Neuronal stem cell (in vitro differentiated cells): ENCODE measurements around the gene PLEKHJ1.

Experiments used
- DNase-seq: peaks from one replicate; pipeline ENCODE4 v3.0.0-alpha.2; 2013; ENCODE audit warnings: low spot score
- H2AFZ ChIP-seq: one replicate; pipeline ENCODE4 v1.6.1; 2013; ENCODE audit warnings: mild to moderate bottlenecking, low read length, inconsistent platforms
- H2AK5ac ChIP-seq: 2 replicates; pipeline ENCODE4 v1.6.1; 2013; ENCODE audit warnings: low read depth, mild to moderate bottlenecking, inconsistent platforms, low read length, moderate library complexity, mixed read lengths
- H2BK120ac ChIP-seq: 2 replicates; pipeline ENCODE4 v1.6.1; 2013; ENCODE audit warnings: low read depth, mild to moderate bottlenecking, inconsistent platforms, low read length, moderate library complexity, mixed read lengths
- H2BK12ac ChIP-seq: one replicate; pipeline ENCODE4 v1.6.1; 2013; ENCODE audit warnings: low read length, inconsistent platforms
- H2BK15ac ChIP-seq: 2 replicates; pipeline ENCODE4 v1.6.1; 2013; ENCODE audit warnings: mild to moderate bottlenecking, low read length, inconsistent platforms, mixed read lengths
- H2BK5ac ChIP-seq: one replicate; pipeline ENCODE4 v1.6.1; 2013; ENCODE audit warnings: inconsistent platforms, mild to moderate bottlenecking, low read length, moderate library complexity
- H3K14ac ChIP-seq: one replicate; pipeline ENCODE4 v1.6.1; 2013; ENCODE audit warnings: low read length, inconsistent platforms
- H3K18ac ChIP-seq: 2 replicates; pipeline ENCODE4 v1.6.1; 2013; ENCODE audit warnings: low read length, inconsistent platforms
- H3K23ac ChIP-seq: 2 replicates; pipeline ENCODE4 v1.6.1; 2013; ENCODE audit warnings: low read depth, mild to moderate bottlenecking, mixed read lengths, low read length, inconsistent platforms; ENCODE audit not compliant: poor library complexity
- H3K27ac ChIP-seq: replicated peaks from 3 replicates; pipeline ENCODE4 v1.5.1; 2013; ENCODE audit warnings: low read length, inconsistent platforms
- H3K27me3 ChIP-seq, 3 experiments: 2 replicates each; pipeline ENCODE4 v1.6.1; 2013; ENCODE audit warnings: low read length in 3 of 3, mild to moderate bottlenecking in 2 of 3, inconsistent platforms in 1 of 3, low read depth in 1 of 3, mixed read lengths in 1 of 3, moderate library complexity in 1 of 3; ENCODE audit not compliant: control insufficient read depth in 3 of 3, insufficient read depth in 3 of 3
- H3K36me3 ChIP-seq, 2 donors: replicated peaks in 1 of 2; 2 replicates each; pipeline ENCODE4 v1.6.1; 2013; ENCODE audit warnings: low read length in 2 of 2; ENCODE audit not compliant: control insufficient read depth in 2 of 2, insufficient read depth in 2 of 2
- H3K4ac ChIP-seq: 2 replicates; pipeline ENCODE4 v1.6.1; 2013; ENCODE audit warnings: inconsistent platforms, mild to moderate bottlenecking, low read length, moderate library complexity
- H3K4me1 ChIP-seq, 2 donors: 1 replicate in 1 of 2; 2 replicates in 1 of 2; pipeline ENCODE4 v1.6.1; 2013; ENCODE audit warnings: low read length in 2 of 2, low read depth in 1 of 2; ENCODE audit not compliant: control insufficient read depth in 2 of 2, insufficient read depth in 1 of 2
- H3K4me2 ChIP-seq: one replicate; pipeline ENCODE4 v1.6.1; 2013; ENCODE audit warnings: mild to moderate bottlenecking, low read length, inconsistent platforms; ENCODE audit not compliant: insufficient read depth, poor library complexity, severe bottlenecking
- H3K4me3 ChIP-seq, 2 donors: 2 replicates each; pipeline ENCODE4 v1.5.1; 2013; ENCODE audit warnings: low read length in 2 of 2, mild to moderate bottlenecking in 2 of 2, inconsistent platforms in 1 of 2, moderate library complexity in 1 of 2
- H3K79me1 ChIP-seq: one replicate; pipeline ENCODE4 v1.6.1; 2013; ENCODE audit warnings: low read depth, mild to moderate bottlenecking, inconsistent platforms, low read length, moderate library complexity
- H3K9ac ChIP-seq: one replicate; pipeline ENCODE4 v1.6.1; 2013; ENCODE audit warnings: mild to moderate bottlenecking, low read depth, low read length, inconsistent platforms; ENCODE audit not compliant: poor library complexity
- H3K9me3 ChIP-seq, 2 donors: replicated peaks in 1 of 2; 2 replicates each; pipeline versions ENCODE3 to v1.6.1; 2013; ENCODE audit warnings: low read length in 2 of 2, mild to moderate bottlenecking in 2 of 2, inconsistent platforms in 1 of 2, low read depth in 1 of 2, mixed read lengths in 1 of 2, moderate library complexity in 1 of 2; ENCODE audit not compliant: control insufficient read depth in 2 of 2, insufficient read depth in 1 of 2
- H4K8ac ChIP-seq: one replicate; pipeline ENCODE4 v1.6.1; 2013; ENCODE audit warnings: low read depth, mild to moderate bottlenecking, inconsistent platforms, low read length, moderate library complexity
- H4K91ac ChIP-seq: one replicate; pipeline ENCODE4 v1.6.1; 2013; ENCODE audit warnings: low read length, low read depth, mild to moderate bottlenecking, inconsistent platforms; ENCODE audit not compliant: poor library complexity
- WGBS, 2 donors: extraction: QIAGEN DNeasy Blood & Tissue Kit; methylation state at CpG; one replicate each; pipeline ENCODE4 v1.1.7; 2013; ENCODE audit warnings: missing lambda C conversion rate in 2 of 2, mixed read lengths in 1 of 2; ENCODE audit not compliant: insufficient read length in 2 of 2, insufficient replicate concordance in 1 of 2; ENCODE audit errors: extremely low coverage in 2 of 2; 5-methylcytosine and 5-hydroxymethylcytosine counted together

The PLEKHJ1 gene

GRCh38 chr19:2195361-2195760 is 40.8 kb downstream of the PLEKHJ1 start:
- H3K79me1 ChIP-seq = peaks cover 25% of the 10 kb centered on the region
- H2BK120ac ChIP-seq = no peak overlapping the region
- no peak overlapping the region for H3K9ac ChIP-seq
- H3K27me3 ChIP-seq = no peaks in the 10 kb centered on the region
- no peak overlapping the region for H2AFZ ChIP-seq
- no peak overlapping the region for H3K4ac ChIP-seq
- no peak overlapping the region for H2BK12ac ChIP-seq
- no peak overlapping the region for H3K23ac ChIP-seq
- peaks cover 48 to 92% of the 10 kb centered on the region in 2 donors for H3K36me3 ChIP-seq
- no peak overlapping the region for H2BK15ac ChIP-seq
- H4K91ac ChIP-seq = no peak overlapping the region
- H2BK5ac ChIP-seq = no peak overlapping the region
- H3K4me1 ChIP-seq = peaks cover 0 to 7% of the 10 kb centered on the region in 2 donors
- H3K18ac ChIP-seq = no peak overlapping the region
- no peak overlapping the region for H3K27ac ChIP-seq
- no peak overlapping the region for H2AK5ac ChIP-seq
- H3K9me3 ChIP-seq = peaks cover 0 to 2% of the 10 kb centered on the region in 2 donors
- no peak for DNase-seq
- peak overlapping the region in 1 of 2 donors; percentile 19 for H3K4me3 ChIP-seq
- no CpG with 5 or more reads among the region's 13 CpGs for WGBS, 2 donors
- H3K14ac ChIP-seq = peak overlapping the region; percentile 17
- no peak overlapping the region for H4K8ac ChIP-seq
- no peak overlapping the region for H3K4me2 ChIP-seq

GRCh38 chr19:2194513-2195078 is 41.5 kb downstream of the PLEKHJ1 start:
- H4K91ac ChIP-seq = no peak overlapping the region
- WGBS, 2 donors = no CpG with 5 or more reads among the region's 25 CpGs
- H3K14ac ChIP-seq = peak overlapping the region; percentile 56

DNA sequence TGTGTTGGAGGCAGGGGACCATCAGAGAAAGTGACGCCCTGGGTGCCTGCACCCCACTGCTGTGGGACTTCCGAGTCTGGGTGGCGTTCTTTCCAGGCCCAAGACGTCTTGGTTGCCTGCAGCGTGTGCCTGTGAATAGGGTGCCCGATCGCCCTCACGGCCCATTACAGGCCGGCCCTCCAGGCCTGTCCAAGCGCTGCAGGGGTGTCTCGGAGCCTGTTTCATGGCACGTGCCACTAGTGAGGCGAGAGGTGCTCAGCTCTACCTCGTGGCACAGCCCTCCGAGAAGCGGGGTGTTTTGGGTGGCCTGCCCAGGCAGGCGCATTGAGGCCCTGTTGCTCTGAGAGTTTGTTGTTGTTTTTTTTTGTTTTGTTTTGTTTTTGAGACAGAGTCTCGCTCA is 42.3 kb downstream of the PLEKHJ1 start:
- no CpG with 5 or more reads among the region's 18 CpGs for WGBS, 2 donors
- DNase-seq = no peak
- H3K18ac ChIP-seq = no peak overlapping the region
- H2BK120ac ChIP-seq = no peak overlapping the region
- H3K9me3 ChIP-seq = peaks cover 0 to 2% of the 10 kb centered on the region in 2 donors
- H3K4me2 ChIP-seq = no peak overlapping the region
- no peak overlapping the region for H3K9ac ChIP-seq
- no peak overlapping the region for H2AFZ ChIP-seq
- H3K4me3 ChIP-seq = no peak overlapping the region
- H4K91ac ChIP-seq = no peak overlapping the region
- H3K79me1 ChIP-seq = peaks cover 25% of the 10 kb centered on the region
- H3K4ac ChIP-seq = no peak overlapping the region
- H2AK5ac ChIP-seq = no peak overlapping the region
- no peak overlapping the region for H3K27ac ChIP-seq
- no peak overlapping the region for H3K14ac ChIP-seq
- H3K27me3 ChIP-seq = no peaks in the 10 kb centered on the region
- no peak overlapping the region for H4K8ac ChIP-seq
- no peak overlapping the region for H2BK12ac ChIP-seq
- H2BK15ac ChIP-seq = no peak overlapping the region
- H3K4me1 ChIP-seq = peaks cover 0 to 2% of the 10 kb centered on the region in 2 donors
- no peak overlapping the region for H2BK5ac ChIP-seq
- peaks cover 50 to 93% of the 10 kb centered on the region in 2 donors for H3K36me3 ChIP-seq
- no peak overlapping the region for H3K23ac ChIP-seq

More at GRCh38 chr19:2194513-2195078, 41.5 kb downstream of the PLEKHJ1 start:
- Histone ChIP-seq H2BK12ac (no peak overlapping the region), H3K9ac (no peak overlapping the region), H3K4me2 (no peak overlapping the region), H4K8ac (no peak overlapping the region), H3K79me1 (peaks cover 21% of the 10 kb centered on the region), H3K9me3 (peaks cover 0 to 2% of the 10 kb centered on the region in 2 donors), H2BK5ac (peak overlapping the region; percentile 66), H3K18ac (no peak overlapping the region), H3K4me1 (peaks cover 0 to 7% of the 10 kb centered on the region in 2 donors), H2AK5ac (no peak overlapping the region), H3K23ac (peak overlapping the region; percentile 55), H2AFZ (no peak overlapping the region), H3K4ac (no peak overlapping the region), H3K27me3 (no peaks in the 10 kb centered on the region), H2BK15ac (no peak overlapping the region), H3K27ac (no peak overlapping the region), H2BK120ac (no peak overlapping the region), H3K36me3 (peaks cover 45 to 93% of the 10 kb centered on the region in 2 donors), H3K4me3 (no peak overlapping the region)
- DNase-seq = no peak

- no peak for DNase-seq
- Histone ChIP-seq H2BK12ac (no peak overlapping the region), H2AFZ (no peak overlapping the region), H2BK15ac (no peak overlapping the region), H3K9ac (no peak overlapping the region), H3K9me3 (peaks cover 0 to 2% of the 10 kb centered on the region in 2 donors), H2AK5ac (no peak overlapping the region), H4K91ac (no peak overlapping the region), H3K4me3 (no peak overlapping the region), H3K18ac (no peak overlapping the region), H3K27me3 (no peaks in the 10 kb centered on the region), H3K4me1 (no peaks in the 10 kb centered on the region), H4K8ac (no peak overlapping the region), H3K27ac (no peak overlapping the region), H2BK5ac (no peak overlapping the region), H3K14ac (no peak overlapping the region), H3K36me3 (peaks cover 51 to 95% of the 10 kb centered on the region in 2 donors), H3K23ac (no peak overlapping the region), H3K4me2 (no peak overlapping the region), H2BK120ac (no peak overlapping the region), H3K4ac (no peak overlapping the region), H3K79me1 (peaks cover 25% of the 10 kb centered on the region)
- WGBS, 2 donors = no CpG with 5 or more reads among the region's 17 CpGs
These were observed 43.3 kb downstream of the PLEKHJ1 start for GRCh38 chr19:2192862-2193261.
